IMR-90 (cell line): Measurements from ENCODE around the gene TIGD3. TPM values are rescaled to one million over a fixed set of nuclear protein-coding genes. Genes with fewer than 3 reads are reported as not detected.

Experiments used
- ATAC-seq: fragments of 200-7000 bp; cut with Tn5 transposase; 2 replicates; pipeline ENCODE4 v1.9.1; 2020; ENCODE audit warnings: low read depth, mild to moderate bottlenecking, moderate library complexity
- BruUV-seq: library from RNA; stranded (reverse); fragments of 400-500 nt; replicated peaks from 2 replicates; lab custom pipeline; 2021; lab: Mats Ljungman, UMichigan
- CTCF ChIA-PET: fragments of 300-600 bp; formaldehyde crosslinking; extraction: SDS; loops from one replicate; lab custom pipeline; 2021; ENCODE audit warnings: antibody characterized with exemption; lab: Yijun Ruan, JAX
- POLR2A ChIA-PET: fragments of 300-600 bp; sonication (Branson Sonifier 250); formaldehyde crosslinking; loops from one replicate; lab custom pipeline; 2022; ENCODE audit warnings: antibody characterized with exemption; ENCODE audit not compliant: unreplicated experiment; lab: Charles Lee
- DNase-seq: peaks from one replicate; pipeline ENCODE4 v3.0.0; 2013
- H2AFZ ChIP-seq: replicated peaks from 2 replicates; pipeline ENCODE3; 2013; ENCODE audit warnings: low read length, mild to moderate bottlenecking; ENCODE audit not compliant: poor library complexity
- H2AK5ac ChIP-seq: 2 replicates; pipeline ENCODE4 v1.6.1; 2013; ENCODE audit warnings: low read depth, low read length, inconsistent platforms
- H2AK9ac ChIP-seq: replicated peaks from 2 replicates; pipeline ENCODE3; 2013; ENCODE audit warnings: mild to moderate bottlenecking, low read depth, low read length, moderate library complexity; ENCODE audit not compliant: poor library complexity
- H2BK120ac ChIP-seq: 2 replicates; pipeline ENCODE4 v1.6.1; 2013; ENCODE audit warnings: low read depth, low read length, inconsistent platforms
- H2BK15ac ChIP-seq: 3 replicates; pipeline ENCODE4 v1.6.1; 2013; ENCODE audit warnings: low read depth, low read length, inconsistent platforms
- H2BK20ac ChIP-seq: 2 replicates; pipeline ENCODE4 v1.6.1; 2013; ENCODE audit warnings: low read depth, mild to moderate bottlenecking, inconsistent platforms, low read length, moderate library complexity
- H2BK5ac ChIP-seq: 2 replicates; pipeline ENCODE4 v1.6.1; 2013; ENCODE audit warnings: mild to moderate bottlenecking, low read depth, low read length, inconsistent platforms; ENCODE audit not compliant: poor library complexity, severe bottlenecking
- H3K14ac ChIP-seq: replicated peaks from 2 replicates; pipeline ENCODE4 v1.6.1; 2013; ENCODE audit warnings: low read depth, low read length, inconsistent platforms
- H3K18ac ChIP-seq: 2 replicates; pipeline ENCODE4 v1.6.1; 2013; ENCODE audit warnings: low read depth, low read length, control low read depth
- H3K23ac ChIP-seq: 2 replicates; pipeline ENCODE4 v1.6.1; 2013; ENCODE audit warnings: low read depth, low read length, inconsistent platforms
- H3K27ac ChIP-seq: 2 replicates; pipeline ENCODE4 v1.5.1; 2013; ENCODE audit warnings: mild to moderate bottlenecking, control low read depth, low read length; ENCODE audit not compliant: insufficient read depth
- H3K27me3 ChIP-seq: 2 replicates; pipeline ENCODE4 v1.6.1; 2013; ENCODE audit warnings: low read length; ENCODE audit not compliant: control insufficient read depth, insufficient read depth
- H3K36me3 ChIP-seq: 2 replicates; pipeline ENCODE4 v1.6.1; 2013; ENCODE audit warnings: low read length, mixed read lengths; ENCODE audit not compliant: control insufficient read depth, insufficient read depth
- H3K4ac ChIP-seq: 2 replicates; pipeline ENCODE4 v1.6.1; 2013; ENCODE audit warnings: low read depth, low read length, inconsistent platforms
- H3K4me1 ChIP-seq: 2 replicates; pipeline ENCODE4 v1.6.1; 2013; ENCODE audit warnings: low read length, mixed read lengths; ENCODE audit not compliant: control insufficient read depth, insufficient read depth
- H3K4me2 ChIP-seq: 2 replicates; pipeline ENCODE4 v1.6.1; 2013; ENCODE audit warnings: low read depth, mild to moderate bottlenecking, control low read depth, low read length, moderate library complexity
- H3K4me3 ChIP-seq: 2 replicates; pipeline ENCODE4 v1.5.1; 2013; ENCODE audit warnings: low read depth, mild to moderate bottlenecking, control low read depth, low read length, moderate library complexity; ENCODE audit not compliant: insufficient read depth
- H3K56ac ChIP-seq: 2 replicates; pipeline ENCODE4 v1.6.1; 2013; ENCODE audit warnings: low read length, inconsistent platforms; ENCODE audit not compliant: insufficient read depth; ENCODE audit errors: extremely low read depth
- H3K79me1 ChIP-seq, 2 experiments: 2 replicates each; pipeline ENCODE4 v1.6.1; 2013; ENCODE audit warnings: low read length in 2 of 2, inconsistent platforms in 1 of 2, low read depth in 1 of 2
- H3K9ac ChIP-seq: 2 replicates; pipeline ENCODE4 v1.6.1; 2013; ENCODE audit warnings: low read depth, low read length, control low read depth
- H3K9me1 ChIP-seq: 2 replicates; pipeline ENCODE4 v1.6.1; 2013; ENCODE audit warnings: low read length, inconsistent platforms; ENCODE audit not compliant: insufficient read depth
- H3K9me3 ChIP-seq: 2 replicates; pipeline ENCODE4 v1.6.1; 2013; ENCODE audit warnings: low read length; ENCODE audit not compliant: control insufficient read depth, insufficient read depth
- H4K20me1 ChIP-seq: 2 replicates; pipeline ENCODE4 v1.6.1; 2013; ENCODE audit warnings: low read length, inconsistent platforms; ENCODE audit not compliant: insufficient read depth
- H4K5ac ChIP-seq: 2 replicates; pipeline ENCODE4 v1.6.1; 2013; ENCODE audit warnings: mild to moderate bottlenecking, low read depth, low read length, control low read depth
- H4K8ac ChIP-seq, 2 experiments: 2 replicates each; pipeline ENCODE4 v1.6.1; 2013; ENCODE audit warnings: low read depth in 2 of 2, low read length in 2 of 2, control low read depth in 1 of 2, inconsistent platforms in 1 of 2
- H4K91ac ChIP-seq: 2 replicates; pipeline ENCODE4 v1.6.1; 2013; ENCODE audit warnings: low read depth, low read length, inconsistent platforms; ENCODE audit not compliant: insufficient read depth
- BHLHE40 ChIP-seq: fragments of 150-350 bp; IDR thresholded peaks from 2 replicates; pipeline ENCODE4 v1.6.1; 2016; ENCODE audit warnings: mild to moderate bottlenecking, low read depth, low read length
- CEBPB ChIP-seq: IDR thresholded peaks from 2 replicates; pipeline ENCODE4 v1.6.1; 2012; ENCODE audit warnings: low read depth, low read length, improper control_type of control experiment
- CHD1 ChIP-seq: IDR thresholded peaks from 2 replicates; pipeline ENCODE4 v1.6.1; 2012; ENCODE audit warnings: low read depth, low read length, improper control_type of control experiment
- CTCF ChIP-seq: conservative IDR thresholded peaks from 2 replicates; pipeline ENCODE4 v1.5.1; 2012; ENCODE audit warnings: mild to moderate bottlenecking, low read depth, low read length, improper control_type of control experiment
- FOS ChIP-seq: fragments of 150-350 bp; IDR thresholded peaks from 2 replicates; pipeline ENCODE4 v1.6.1; 2016; ENCODE audit warnings: low read depth, low read length
- MAFK ChIP-seq: IDR thresholded peaks from 2 replicates; pipeline ENCODE4 v1.6.1; 2012; ENCODE audit warnings: low read depth, low read length, improper control_type of control experiment
- MXI1 ChIP-seq: IDR thresholded peaks from 2 replicates; pipeline ENCODE4 v1.6.1; 2012; ENCODE audit warnings: low read depth, mild to moderate bottlenecking, low read length, moderate library complexity, borderline replicate concordance
- NFE2L2 ChIP-seq: fragments of 150-350 bp; IDR thresholded peaks from 2 replicates; pipeline ENCODE4 v1.6.1; 2016; ENCODE audit warnings: low read depth, mild to moderate bottlenecking, low read length
- POLR2A ChIP-seq: IDR thresholded peaks from 2 replicates; pipeline ENCODE4 v1.6.1; 2012; ENCODE audit warnings: mild to moderate bottlenecking, low read depth, low read length
- RAD21 ChIP-seq: IDR thresholded peaks from 2 replicates; pipeline ENCODE4 v1.6.1; 2012; ENCODE audit warnings: low read length, improper control_type of control experiment
- RCOR1 ChIP-seq: IDR thresholded peaks from 2 replicates; pipeline ENCODE4 v1.6.1; 2012; ENCODE audit warnings: mild to moderate bottlenecking, low read length, improper control_type of control experiment; ENCODE audit not compliant: insufficient replicate concordance
- RFX5 ChIP-seq: IDR thresholded peaks from 2 replicates; pipeline ENCODE4 v1.8.0; 2012; ENCODE audit warnings: low read depth, mild to moderate bottlenecking, low read length, moderate library complexity
- SMC3 ChIP-seq: fragments of 150-350 bp; IDR thresholded peaks from 2 replicates; pipeline ENCODE4 v1.6.1; 2016; ENCODE audit warnings: low read depth, mild to moderate bottlenecking, antibody characterized with exemption, low read length, moderate library complexity
- WGBS, 2 experiments: methylation state at CpG; one replicate each; pipeline versions ENCODE4 v1.1.5 to v1.1.7; 2013; ENCODE audit warnings: missing lambda C conversion rate in 2 of 2; ENCODE audit not compliant: insufficient read length in 1 of 2; ENCODE audit errors: extremely low coverage in 2 of 2; 5-methylcytosine and 5-hydroxymethylcytosine counted together
- dilution Hi-C: fragments of 300-500 bp; cut with HindIII; formaldehyde crosslinking; loops from one replicate; pipeline ENCODE4 v1.14.3; 2018; ENCODE audit warnings: low sequenced_read_pairs; ENCODE audit not compliant: unreplicated experiment
- in situ Hi-C: fragments of 300-500 bp; cut with MboI; formaldehyde crosslinking; loops from 3 replicates; pipeline ENCODE4 v1.14.3; 2019; ENCODE audit warnings: low sequenced_read_pairs, inconsistent platforms, mixed read lengths
- intact Hi-C: fragments of 100-400 bp; cut with micrococcal nuclease; formaldehyde crosslinking; loops from 2 replicates; pipeline ENCODE4 v1.10.0; 2022
- polyA plus RNA-seq, 3 experiments: library from polyadenylated mRNA; depleted of rRNA; stranded (reverse); fragments of >200 nt; gene quantifications; 2 replicates each; pipeline ENCODE4 v1.2.3, GENCODE V29; 2012; ENCODE audit warnings: low replicate concordance in 1 of 3
- total RNA-seq: library from RNA; depleted of rRNA; stranded (reverse); fragments of >200 nt; gene quantifications from 2 replicates; pipeline ENCODE4 v1.2.3, GENCODE V29; 2012
- TF ChIP-seq, protein P1 (sequence below): fragments of 150-350 bp; IDR thresholded peaks from 2 replicates; pipeline ENCODE4 v1.6.1; 2017; ENCODE audit warnings: mild to moderate bottlenecking, antibody characterized with exemption, low read length, low read depth

Gene TIGD3
- total and polyA plus RNA-seq, 2 of the 4 experiments (the other 2 are of a cell fraction), result 0.12 TPM; not detected in 1

GRCh38 chr11:65382033-65382803, 27.7 kb downstream of the TIGD3 start, which contains the start of gene SLC25A45:
Gene SLC25A45 (minus strand): TSS chr11:65382646. CDS start chr11:65381951, 695 bp downstream.
- Histone ChIP-seq H3K27ac (peak within 1 kb of the TSS; percentile 89), H2BK120ac (peak within 1 kb of the TSS; percentile 99), H4K8ac (peak within 1 kb of the TSS; percentile 79 to 90), H3K9me3 (no peaks in the 10 kb centered on the region), H3K36me3 (no peaks in the 10 kb centered on the region), H3K4me2 (peak within 1 kb of the TSS; percentile 86), H2AK9ac (peak within 1 kb of the TSS; percentile 96), H3K27me3 (no peaks in the 10 kb centered on the region), H2BK15ac (peak within 1 kb of the TSS; percentile 87), H3K4me1 (peaks cover 27% of the 10 kb centered on the region), H3K79me1 (peaks cover 19 to 58% of the 10 kb centered on the region in 2 experiments), H2BK20ac (peak within 1 kb of the TSS; percentile 93), H3K18ac (peak within 1 kb of the TSS; percentile 62), H3K4ac (peak within 1 kb of the TSS; percentile 99), H2AFZ (peak within 1 kb of the TSS; percentile 96), H4K20me1 (peaks cover 6% of the 10 kb centered on the region), H3K14ac (peak within 1 kb of the TSS; percentile 97), H4K5ac (peak within 1 kb of the TSS; percentile 76), H3K23ac (peak within 1 kb of the TSS; percentile 95), H3K4me3 (peak within 1 kb of the TSS; percentile 21), H2AK5ac (peak within 1 kb of the TSS; percentile 95), H3K9me1 (peaks cover 24% of the 10 kb centered on the region), H4K91ac (peak within 1 kb of the TSS; percentile 96), H2BK5ac (peak within 1 kb of the TSS; percentile 95), H3K56ac (peak within 1 kb of the TSS; percentile 81), H3K9ac (peak within 1 kb of the TSS; percentile 57)
- ChIA-PET POLR2A (interaction anchor here (1.5 to 4.7 kb wide), 2 partner anchors 41 to 117 kb away, joined by 4 to 32 read pairs; partner anchors contain the start of genes MALAT1 and NEAT1), CTCF (interaction anchor here (0.6 to 1.1 kb wide), 2 partner anchors 10 to 90 kb away, joined by 3 read pairs; no protein-coding TSS in a partner anchor)
- 4% methylated on average over 12 of the region's 27 CpGs; no CpG with 5 or more reads in 1 of the 2 experiments for WGBS, 2 experiments
- intact Hi-C loops, result loop anchor here (1.0 to 5.0 kb wide), 3 partner anchors 39 to 190 kb away; partner anchors contain the start of genes FAM89B and ZNRD2
- TSS peak; percentile 70 for BruUV-seq
- DNase-seq (peak; percentile 99), ATAC-seq (peak; percentile 84)
- dilution Hi-C loops, result no loop called here
- in situ Hi-C loops, result no loop called here
- 0 out of 2 replicates have a peak, but pooled peaks have one; percentile 23 for TF ChIP-seq RFX5
- TF ChIP-seq RAD21, result peak; percentile 86
- TF ChIP-seq SMC3, result peak; percentile 42; the same call in 1 of the 2 replicates
- TF ChIP-seq, protein P1, sequence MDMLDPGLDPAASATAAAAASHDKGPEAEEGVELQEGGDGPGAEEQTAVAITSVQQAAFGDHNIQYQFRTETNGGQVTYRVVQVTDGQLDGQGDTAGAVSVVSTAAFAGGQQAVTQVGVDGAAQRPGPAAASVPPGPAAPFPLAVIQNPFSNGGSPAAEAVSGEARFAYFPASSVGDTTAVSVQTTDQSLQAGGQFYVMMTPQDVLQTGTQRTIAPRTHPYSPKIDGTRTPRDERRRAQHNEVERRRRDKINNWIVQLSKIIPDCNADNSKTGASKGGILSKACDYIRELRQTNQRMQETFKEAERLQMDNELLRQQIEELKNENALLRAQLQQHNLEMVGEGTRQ, result peak; percentile 1; the same call in 1 of the 2 replicates
- TF ChIP-seq MXI1, result peak; percentile 66; the same call in 1 of the 2 replicates
- no peak for TF ChIP-seq CHD1
- TF ChIP-seq FOS, result peak; percentile 99
- peak; percentile 39 for TF ChIP-seq MAFK
- peak; percentile 83 for TF ChIP-seq BHLHE40
- TF ChIP-seq NFE2L2, result 0 out of 2 replicates have a peak, but pooled peaks have one; percentile 25
- no peak for TF ChIP-seq RCOR1
- TF ChIP-seq POLR2A, result peak; percentile 52; the same call in 1 of the 2 replicates
- TF ChIP-seq CEBPB, result peak; percentile 39
- peak; percentile 88 for TF ChIP-seq CTCF
